GM18909 (cell line): ENCODE measurements around the gene SLC25A15.
A peak's percentile ranks its signal among the peaks of the same experiment; 100 is the strongest.
"Not testable (repeated sequence)": the region's sequence is repeated elsewhere in the genome, so short reads cannot be mapped to it uniquely, and the experiment has no call there.

Experiments
- ATAC-seq: cut with Tn5 transposase; IDR thresholded peaks from one replicate; pipeline ENCODE4 v1.9.1; 2021; ENCODE audit warnings: mild to moderate bottlenecking; ENCODE audit not compliant: unreplicated experiment, poor library complexity

Gene SLC25A15

GRCh38 chr13:40780822-40781401 lies 8.5 kb upstream of the SLC25A15 start:
- no peak for ATAC-seq

DNA sequence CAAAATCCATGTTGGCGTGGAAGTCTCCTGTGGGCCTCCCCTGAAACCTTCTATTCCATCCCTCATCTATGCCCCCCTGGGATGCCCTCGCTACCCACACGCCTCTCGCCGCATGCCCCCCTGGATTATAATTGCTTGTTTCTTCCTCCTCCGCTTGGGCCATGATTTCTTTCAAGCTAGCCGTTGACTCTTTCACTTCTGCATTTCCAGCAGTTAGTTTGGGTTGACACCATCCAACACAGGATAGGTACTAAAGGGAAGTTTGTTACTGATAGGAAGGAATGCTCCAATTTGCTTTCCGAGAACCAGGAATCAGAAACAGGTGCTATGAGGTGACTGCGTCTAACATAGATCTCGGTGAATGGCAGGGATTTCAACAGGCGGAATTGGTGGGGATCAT lies 7.7 kb upstream of the SLC25A15 start:
- no peak for ATAC-seq

GRCh38 chr13:40782971-40783370 lies 6.4 kb upstream of the SLC25A15 start:
- not testable (repeated sequence) for ATAC-seq

- ATAC-seq: no peak
Observed at GRCh38 chr13:40784540-40784939, 4.9 kb upstream of the SLC25A15 start.

DNA sequence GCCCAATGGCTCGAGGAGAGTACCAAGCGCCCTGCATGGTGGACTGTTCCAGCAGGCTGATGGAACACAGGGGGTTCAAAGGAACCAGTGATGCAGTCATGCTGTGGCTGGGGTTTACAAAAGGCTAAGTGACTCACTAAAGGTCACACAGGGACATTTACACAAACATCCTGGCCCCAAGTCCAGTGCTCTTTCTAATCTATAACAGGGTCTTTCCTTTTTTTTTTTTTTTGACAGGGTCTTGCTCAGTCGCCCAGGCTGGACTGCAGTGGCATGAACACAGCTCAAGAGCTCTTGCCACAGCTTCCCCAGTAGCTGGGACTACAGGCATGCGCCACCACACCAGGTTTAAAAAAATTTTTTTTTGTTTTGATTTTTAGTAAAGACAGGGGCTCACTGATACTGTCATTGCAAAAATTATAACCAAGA lies 2.8 kb upstream of the SLC25A15 start:
- no peak for ATAC-seq

DNA sequence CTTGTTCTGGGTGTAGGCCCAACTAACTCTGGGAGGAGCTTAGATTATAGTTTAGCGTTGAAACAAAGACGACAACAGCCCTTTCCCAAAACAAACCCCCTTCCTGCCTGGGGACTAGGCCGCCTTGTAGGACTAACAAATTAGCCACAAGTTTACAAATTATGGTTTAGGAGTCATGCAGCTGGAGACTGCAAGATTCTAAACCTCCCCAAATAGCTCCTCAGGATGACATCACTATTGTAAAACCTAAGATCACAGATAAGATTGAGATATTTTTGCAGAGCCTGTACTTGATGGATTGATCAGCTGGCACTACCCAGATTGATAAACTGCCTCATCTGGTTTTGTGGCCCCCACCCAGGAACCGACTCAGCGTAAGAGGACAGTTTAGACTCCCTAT lies 2.3 kb upstream of the SLC25A15 start:
- ATAC-seq: no peak

DNA sequence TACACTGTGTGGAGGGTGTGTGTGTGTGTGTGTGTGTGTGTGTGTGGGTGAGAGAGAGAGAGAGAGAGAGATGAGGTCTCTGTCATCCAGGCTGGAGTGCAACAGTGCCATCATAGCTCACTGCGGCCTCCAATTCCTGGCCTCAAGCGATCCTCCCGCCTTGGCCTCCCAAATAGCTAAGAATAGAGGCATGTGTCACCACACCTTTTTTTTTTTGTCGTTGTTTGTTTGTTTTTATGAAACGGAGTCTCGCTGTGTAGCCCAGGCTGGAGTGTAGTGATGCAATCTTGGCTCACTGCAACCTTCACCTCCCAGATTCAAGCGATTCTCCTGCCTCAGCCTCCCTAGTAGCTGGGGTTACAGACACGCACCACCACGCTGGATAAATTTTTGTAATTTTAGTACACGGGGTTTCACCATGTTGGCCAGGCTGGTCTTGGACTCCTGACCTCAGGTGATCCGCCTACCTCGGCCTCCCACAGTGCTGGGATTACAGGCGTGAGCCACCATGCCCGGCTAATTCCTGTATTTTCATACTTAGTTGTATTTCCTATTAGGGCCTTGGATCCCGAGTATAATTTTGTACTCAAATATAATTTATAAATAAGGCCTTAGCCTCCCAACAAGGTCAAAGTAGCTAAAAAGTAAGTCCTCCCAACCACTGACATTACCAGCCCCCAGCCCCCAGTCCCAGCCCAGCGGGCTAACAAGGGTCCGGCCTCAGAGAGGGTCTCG lies 704 bp upstream of the SLC25A15 start:
- ATAC-seq: not testable (repeated sequence)

DNA sequence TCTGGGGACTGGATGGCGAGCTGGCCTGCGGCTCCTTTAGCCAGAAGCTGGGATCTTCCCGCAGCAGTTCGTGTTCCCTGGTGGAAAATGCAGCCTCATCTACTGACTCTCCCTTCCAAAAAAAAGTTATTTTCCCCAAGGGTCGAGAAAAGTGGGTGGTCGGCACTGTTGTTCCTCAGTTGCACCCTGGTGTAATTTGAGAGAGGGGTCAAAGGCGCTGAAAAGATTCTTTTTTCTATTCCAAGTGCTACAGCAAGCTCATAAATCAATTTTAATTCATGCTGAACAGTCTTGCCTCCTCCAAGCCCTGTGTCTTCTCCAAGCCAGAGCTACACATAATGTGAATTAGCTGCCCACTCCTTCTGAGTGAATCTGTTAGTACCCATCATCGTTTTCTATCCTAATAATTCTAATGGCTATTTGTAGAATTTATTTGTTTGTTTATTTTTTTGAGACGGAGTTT lies 774 bp downstream of the SLC25A15 start:
- ATAC-seq: no peak

DNA sequence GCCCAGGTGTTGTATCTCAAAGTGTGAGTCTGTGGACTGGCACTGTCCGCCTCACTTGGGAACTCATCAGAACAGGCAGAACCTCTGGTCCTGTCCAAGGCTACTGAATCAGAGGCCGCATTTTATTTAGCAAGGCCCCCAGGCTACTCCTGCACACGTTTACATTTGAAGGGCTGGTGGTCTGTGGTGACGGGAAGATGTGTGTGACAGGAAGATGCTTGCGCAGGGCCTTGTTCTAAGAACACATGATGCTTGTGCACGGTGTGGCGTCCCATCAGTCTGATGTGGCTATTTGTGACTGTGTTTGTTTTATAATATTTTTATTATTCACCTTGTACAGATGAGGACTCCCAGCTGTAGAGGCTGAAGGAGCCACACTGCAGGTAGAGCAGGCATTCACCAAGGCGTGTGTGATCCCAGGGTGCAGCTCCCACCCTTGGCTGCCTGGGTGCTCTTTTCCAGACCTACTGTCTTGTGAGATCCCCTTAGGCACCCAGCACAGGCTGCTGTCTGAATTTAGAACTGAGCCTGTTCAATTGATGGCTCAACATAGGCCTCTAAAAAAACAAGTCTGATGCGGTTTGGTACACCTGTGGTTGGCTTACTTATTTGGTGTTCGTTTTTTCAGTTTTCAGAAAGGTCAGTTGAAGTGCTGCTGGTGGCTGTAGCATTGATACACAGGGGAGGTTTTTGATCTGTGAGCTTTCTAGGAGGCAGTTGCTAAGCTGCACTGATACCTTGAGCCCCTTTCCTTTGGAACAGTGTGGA lies 3.1 kb downstream of the SLC25A15 start:
- peak; percentile 43 for ATAC-seq

DNA sequence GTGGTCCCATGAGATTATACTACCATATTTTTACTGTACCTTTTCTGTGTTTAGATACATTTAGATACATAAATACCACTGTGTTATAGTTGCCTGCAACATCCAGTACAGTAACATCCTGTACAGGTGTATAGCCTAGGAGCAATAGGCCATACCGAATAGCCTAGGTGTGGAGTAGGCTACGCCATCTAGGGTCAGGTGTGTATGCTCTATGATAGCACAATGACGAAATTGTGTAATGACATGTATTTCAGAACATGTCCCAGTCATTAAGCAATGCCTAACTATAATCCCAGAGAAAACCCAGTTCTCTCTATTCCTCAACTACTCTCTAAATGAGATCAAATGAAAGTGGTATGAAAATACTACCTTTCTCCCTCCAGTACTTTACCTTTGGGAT lies 3.9 kb downstream of the SLC25A15 start:
- no peak for ATAC-seq

DNA sequence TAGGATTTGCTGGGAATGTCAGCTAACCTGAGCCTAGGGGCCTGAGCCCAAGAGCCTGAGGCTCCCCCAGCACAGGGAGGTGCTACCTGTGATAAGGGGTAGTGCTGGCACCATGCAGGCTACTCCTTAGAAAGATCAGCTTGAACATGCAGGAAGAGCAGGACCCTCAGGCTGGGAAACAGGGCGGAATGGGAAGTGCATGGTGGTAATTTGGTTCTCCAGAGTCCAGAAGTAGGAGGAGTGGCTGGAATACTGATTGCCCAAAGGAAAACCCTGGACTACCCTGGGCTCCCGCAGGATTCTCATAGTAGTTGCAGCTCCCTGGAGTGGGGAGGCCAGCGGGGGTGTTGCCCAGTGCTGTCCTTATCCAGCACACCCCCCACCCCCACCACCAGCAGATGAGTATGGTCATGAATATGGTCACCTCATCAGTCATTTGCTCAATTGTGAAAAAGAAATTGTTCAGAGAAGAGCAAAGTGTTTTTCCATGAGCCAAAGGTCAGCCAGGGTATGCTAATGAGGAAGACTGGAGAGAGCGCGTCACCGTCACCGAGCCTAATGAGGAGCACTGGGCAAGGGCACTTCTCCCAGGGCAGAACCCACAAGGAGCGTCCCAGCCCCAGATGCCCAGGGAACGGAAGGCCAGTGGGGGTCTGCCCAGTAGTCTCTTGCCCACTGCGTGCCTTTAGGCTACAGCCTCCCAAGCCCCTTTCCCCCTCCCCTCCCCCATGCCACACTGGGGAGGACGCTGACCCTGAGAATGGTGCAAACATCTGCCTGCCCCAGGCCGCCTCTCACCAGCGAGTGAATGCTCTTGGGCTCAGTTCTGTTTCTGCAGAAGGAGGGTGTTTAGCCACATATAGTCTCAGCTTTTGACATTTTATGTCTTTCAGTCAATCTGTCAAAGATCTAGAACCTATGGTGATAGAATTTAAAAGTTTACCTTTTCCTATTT lies 5.3 kb downstream of the SLC25A15 start:
- no peak for ATAC-seq

- no peak for ATAC-seq
Observed at GRCh38 chr13:40796649-40797048, 7.2 kb downstream of the SLC25A15 start.

DNA sequence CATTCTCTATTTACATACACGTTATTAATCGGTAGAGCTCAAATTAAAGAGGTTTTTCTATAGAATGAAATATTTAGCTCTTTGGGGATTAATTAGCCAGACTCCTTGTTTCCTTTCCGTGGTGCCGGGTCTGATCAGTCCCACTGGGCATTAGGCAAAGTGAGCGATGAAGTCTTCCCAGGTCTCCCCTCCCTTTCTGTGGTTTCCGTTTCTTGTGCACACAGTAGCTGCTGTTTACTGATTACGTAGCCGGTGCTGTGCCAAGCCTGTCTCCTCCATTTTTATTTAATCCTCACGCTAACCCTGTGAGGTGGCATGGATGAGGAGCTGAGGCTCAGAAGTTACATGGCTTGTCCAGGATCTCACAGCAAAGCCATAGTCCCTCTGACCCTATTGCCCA lies 9.0 kb downstream of the SLC25A15 start:
- peak; percentile 61 for ATAC-seq

DNA sequence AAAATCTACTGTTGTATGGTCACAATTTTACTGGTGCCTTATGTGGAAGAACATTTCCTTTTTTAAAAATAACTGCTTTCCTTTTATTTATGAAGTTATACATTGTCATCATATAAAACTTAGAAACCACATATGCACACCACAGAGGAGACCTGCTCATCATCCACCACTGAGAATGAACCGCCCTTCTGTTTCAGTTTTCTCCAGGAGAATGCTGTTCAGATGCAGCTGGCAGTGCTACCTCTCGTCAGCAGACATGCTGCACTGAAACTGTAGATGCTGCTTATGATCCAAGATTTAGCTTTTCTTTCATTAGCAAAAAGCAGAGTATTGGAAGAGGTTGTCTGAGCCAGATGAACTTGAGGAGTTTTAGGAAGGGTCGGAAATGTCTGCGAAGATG lies 10.1 kb downstream of the SLC25A15 start:
- no peak for ATAC-seq

GRCh38 chr13:40800559-40800958 lies 11.1 kb downstream of the SLC25A15 start:
- ATAC-seq: no peak

DNA sequence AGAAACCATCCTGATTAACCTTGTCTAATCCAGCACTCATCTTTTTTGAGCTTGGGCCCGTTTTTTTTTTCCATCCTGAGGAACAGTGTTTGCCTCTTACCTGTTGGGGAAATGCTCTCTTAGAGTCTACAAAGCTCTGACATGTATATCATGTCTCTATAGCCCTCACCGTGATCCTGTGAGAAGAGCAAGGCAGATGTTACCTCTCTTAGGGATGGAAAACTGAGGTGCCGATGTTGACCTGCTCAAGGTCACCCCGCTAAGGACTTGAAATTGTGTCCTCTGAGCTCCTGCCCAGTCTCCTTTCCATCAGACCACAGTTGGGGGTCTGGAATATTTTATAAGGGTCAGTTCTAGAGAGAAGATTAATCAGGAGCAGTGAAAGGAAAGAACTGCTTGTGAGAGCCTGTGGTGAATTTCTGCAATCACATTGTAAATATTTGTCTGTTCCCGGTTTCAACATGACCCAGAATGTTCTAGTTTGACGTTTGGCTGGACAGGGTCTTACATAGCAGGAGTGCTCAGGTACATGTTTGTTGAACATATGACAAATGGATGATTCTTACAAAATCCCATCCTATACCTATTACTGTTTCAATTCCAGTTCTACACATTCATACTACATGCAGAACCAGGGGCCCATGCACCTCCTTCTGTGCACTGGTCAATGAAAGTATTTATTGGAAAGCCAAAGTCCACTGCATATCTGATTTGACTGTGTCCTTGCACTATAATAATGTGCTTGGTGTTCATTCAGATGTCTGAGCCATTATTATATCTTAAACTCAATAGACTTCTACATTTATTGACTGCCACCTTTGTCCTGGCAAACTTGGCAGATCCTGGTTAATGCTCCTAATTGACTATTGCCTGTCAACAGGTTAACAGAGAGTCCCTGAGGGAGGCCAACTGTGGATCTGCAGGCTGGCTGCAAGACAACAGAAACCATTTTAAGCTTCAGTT lies 12.1 kb downstream of the SLC25A15 start:
- ATAC-seq: no peak

- ATAC-seq: no peak
Observed at GRCh38 chr13:40803316-40803715, 13.9 kb downstream of the SLC25A15 start.

DNA sequence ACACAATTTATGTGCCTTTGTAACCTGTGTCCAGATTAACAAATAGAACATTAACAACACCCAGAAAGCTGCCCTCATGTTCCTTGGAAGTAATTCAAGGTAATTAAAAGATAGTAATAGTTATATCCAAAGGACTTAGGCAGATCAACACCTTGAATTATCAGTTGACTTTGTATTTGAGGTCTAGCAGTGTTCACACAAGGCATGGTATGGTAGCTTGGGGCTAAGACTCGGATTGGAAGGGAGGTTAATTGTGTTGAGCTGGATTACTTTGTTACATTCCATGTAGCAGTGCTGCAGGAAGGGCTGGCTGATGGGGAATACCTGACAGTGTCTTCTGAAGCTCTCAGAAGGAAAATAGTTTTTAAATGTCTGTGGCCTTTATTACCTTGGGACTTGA lies 16.8 kb downstream of the SLC25A15 start:
- no peak for ATAC-seq

DNA sequence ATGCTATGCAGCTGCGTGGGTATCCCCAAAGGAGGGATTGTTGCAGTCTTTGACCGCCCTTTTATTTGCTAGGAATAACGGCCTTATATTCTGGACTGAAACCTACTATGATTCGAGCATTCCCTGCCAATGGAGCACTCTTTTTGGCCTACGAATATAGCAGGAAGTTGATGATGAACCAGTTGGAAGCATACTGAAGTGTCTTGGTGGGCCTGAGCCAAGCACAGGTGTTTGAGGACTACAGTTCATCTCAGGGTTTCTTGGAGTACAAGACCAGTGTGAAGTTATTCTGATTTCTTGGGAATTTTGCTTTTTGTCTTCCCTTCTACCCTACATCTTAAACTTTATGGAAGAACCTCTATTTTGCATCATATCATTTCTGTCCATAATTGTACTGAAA lies 20.1 kb downstream of the SLC25A15 start:
- ATAC-seq: no peak
